ENCODE results near the gene EML6.

Gene EML6

DNA sequence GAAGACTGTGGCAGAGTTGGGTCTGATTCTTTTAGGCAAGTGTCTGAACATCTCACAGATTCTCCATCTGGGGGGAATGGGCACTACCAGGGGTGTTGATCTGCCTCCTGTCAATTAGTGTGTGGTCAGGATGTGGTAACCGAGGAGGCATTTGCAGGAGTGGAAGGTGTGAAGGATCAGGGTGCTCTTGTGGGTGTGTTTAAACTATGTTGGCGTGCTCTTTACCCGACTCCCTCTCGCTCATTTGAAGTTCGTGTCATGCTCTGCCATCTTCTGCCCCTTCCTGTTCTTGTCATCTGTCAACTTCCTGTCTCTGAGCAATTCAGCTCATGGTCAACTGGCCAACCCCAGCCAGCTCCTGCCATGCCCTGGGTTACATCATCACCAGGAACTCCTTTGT lies 218.9 kb downstream of the EML6 start:
- no peak for DNase-seq

DNA sequence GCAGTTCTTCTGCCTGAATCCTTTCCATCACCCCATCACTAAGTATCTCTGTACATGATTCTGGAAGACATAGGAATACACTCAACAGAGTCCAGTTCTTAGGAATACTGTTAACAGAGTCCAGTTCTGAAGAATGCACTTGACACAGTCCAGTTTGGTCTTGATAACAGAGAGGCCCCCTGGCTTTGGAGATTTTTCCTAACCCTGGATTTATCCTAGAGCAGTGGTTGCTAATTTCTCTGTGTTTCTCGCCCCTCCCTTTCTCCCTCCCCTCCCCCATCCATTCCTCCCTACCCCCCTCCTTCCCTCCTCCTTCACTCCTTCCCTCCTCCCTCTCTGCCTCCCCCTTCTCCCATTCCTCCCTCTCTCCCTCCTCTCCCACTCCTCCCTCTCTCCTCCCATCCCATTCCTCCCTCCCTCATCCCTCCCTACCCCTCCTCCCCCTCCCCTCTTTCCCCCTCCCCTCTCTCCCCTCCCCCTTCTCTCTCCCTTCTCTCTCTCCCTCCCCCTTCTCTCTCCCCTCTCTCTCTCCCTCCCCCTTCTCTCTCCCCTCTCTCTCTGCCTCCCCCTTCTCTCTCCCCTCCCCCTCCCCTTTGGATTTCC lies 221.4 kb downstream of the EML6 start:
- no peak for DNase-seq

DNA sequence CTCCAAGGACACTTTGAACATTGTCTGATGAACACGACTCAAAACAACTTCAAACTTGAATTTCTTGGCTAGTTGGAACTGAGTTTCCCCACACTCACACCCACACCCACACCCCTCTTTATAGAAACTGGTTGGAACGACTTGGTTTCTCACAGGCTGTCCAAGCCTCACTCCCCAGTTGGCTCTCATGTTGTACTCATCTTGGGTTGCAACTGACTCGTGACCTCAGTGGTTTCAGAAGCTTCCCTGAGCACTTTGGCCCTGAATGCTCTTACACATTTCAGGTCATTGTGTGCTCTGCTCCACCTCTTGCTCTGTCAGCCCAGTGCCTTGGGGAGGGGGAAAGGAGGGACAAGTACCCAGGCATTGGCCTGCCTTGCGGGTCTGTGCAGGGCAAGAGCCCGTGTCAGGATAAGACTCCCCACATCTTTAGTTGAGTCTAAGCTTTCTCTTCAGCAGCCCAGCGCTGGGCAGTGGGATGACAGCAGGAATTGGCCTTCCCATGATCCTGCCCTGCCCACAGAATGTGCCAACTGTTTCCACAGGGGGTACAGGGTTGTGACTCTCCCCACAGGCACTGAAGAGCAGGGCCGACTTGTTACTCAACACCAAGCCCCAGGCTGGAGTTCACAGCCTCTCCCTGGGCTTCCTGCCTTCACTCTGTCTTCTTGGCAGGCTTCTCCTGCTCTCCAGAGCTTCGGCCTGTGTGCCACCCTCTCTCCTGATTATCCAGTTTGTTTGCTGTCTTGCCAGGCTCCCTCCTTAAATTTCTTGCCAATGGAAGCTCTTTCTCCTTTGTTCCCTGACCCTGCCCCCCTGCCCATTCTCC lies 222.1 kb downstream of the EML6 start:
- peak in 44 of 56 donors; percentile 22 to 85 (median 57) for DNase-seq

DNA sequence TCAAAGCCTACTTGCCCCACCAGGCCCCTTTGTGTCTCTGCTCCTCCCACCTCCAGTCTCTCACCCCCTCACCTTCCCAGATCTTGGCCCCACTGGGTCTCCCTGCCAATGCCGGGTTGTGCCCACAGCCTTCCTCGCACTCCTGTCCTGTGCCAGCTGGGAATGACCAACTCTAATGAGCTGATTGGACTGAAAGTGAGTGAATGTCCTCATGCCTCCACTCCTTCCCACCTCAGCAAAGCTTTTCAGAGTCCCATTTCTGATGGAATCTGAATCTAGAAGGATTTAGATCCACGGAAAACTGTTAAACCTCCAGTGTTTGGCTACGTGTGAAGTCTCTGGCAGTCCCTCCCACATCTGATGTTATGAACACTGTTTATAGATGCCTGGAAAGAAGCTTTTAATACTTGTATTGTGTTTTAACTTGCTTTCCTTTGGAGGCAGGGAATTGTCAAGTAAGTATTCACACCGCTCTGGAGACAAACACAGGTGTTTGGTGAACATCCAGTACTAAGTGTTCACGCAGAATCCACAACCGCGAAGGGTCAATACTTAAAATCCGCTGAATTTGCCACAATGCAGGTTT lies 222.9 kb downstream of the EML6 start:
- DNase-seq, result peak in 16 of 56 donors; percentile 21 to 84 (median 64)

DNA sequence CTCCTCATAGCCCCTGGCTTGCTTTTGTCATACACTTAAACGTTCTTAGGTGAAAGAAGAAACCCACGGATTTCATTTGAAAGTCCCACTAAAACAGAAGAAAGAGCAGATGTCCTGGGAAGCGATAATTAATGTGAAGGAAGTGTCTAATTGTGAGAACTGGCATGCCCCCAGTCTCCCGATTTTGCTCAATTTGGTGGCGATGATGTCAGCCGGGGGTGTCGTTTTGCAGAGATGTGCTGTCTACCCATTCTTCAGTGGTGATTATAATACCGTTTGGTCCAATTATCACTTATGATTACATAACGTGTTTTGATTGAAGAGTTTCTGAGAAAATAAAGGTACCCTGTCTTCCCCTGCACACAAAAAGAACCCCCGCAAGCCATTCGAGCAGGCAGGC lies 223.7 kb downstream of the EML6 start:
- peak in 19 of 56 donors; percentile 14 to 69 (median 33) for DNase-seq

DNA sequence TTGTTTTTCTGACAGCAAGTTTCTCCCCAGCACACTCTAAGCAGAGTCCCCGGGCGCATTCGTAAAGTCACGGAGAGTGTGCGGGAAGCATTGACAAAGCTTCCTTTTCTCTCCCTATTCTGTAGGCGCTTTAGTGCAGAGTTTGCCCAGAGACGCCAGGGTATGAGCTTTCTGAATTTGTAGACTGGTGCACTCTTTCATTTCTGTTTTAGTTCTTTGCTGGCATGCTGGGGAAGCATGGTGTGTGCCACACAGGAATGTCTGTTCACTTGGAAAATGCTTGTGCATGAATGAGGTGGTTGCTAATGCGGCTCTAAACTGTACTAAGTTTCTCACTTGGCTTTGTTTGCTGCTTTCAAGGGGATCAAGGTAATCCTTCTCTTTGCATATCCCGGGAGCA lies 224.2 kb downstream of the EML6 start:
- DNase-seq, result peak in 13 of 56 donors; percentile 10 to 69 (median 34)

DNA sequence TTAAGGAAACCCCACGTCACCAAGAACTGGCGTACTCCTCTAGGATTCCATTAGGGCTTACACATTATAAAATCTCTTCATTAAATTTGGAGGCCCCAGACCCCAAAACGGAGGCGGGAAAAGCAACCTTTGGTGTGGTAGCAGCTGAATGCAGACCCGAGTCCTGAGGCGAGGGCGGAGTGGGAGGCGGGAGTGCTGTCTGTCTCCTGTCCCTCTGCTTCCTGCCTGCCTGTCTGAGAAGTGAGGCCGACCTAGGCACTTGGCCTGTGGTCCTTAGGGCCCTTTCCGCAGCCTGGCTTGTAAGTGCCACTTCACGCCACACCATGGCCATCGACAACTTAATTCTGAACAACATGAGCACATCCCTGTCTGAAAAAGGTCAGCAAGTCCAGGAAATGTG lies 224.7 kb downstream of the EML6 start:
- DNase-seq, result no peak

DNA sequence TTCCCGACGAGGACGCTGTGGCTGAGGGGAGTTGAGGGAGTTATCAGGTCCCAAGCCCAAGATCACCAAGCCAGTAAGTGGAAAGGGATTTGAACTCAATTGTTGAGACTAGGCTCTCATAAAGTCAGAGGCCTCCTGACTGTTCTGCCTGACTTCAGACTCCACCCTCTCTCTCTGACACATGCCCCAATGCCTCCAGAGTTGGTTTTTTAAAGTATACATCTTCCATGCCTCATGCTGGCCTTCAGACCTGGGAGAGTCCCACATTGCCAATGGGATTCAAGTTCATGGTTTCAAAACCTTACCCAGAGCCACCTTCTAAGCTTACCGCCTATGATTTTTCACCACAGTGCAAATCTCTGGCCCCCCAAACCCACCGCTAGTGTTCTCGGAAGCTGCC lies 226.0 kb downstream of the EML6 start:
- no peak for DNase-seq

DNA sequence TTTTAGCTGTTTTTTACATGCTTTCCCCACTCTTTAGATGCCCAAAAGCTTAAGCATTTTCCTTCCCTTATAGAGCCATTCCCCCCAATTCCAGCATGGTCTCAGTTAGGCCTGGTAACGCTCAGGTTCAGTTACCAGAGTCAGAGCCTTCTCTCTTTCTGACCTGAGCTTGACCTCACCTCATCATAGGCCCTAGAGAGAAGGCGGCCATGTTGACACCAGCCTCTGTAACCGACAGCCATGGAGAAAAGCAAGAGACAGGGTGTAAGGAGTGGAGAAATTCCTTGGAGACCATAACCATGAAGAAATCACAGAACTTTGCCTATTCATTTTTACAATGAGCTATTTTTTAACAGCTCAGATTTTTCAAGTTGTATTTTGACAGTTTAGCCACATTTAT lies 227.3 kb downstream of the EML6 start:
- no peak for DNase-seq

DNA sequence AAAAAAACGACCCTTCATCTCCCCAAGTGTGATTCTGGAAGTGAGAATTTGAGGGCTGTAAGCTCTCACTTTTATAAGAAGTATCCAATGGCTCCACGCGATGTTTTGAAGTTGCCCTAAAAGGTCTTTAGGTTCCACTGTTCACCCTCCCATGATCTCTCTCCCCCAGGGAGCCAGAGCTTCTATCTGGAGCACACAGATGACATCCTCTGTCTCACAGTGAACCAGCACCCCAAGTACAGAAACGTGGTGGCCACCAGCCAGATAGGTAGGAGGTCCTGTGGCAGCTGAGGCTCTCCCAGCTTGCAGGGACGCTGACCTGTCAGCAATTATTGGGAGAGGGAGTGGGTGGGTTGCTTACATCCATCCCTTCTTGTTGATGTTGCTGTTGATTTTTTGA lies 229.0 kb downstream of the EML6 start:
- no peak for DNase-seq

DNA sequence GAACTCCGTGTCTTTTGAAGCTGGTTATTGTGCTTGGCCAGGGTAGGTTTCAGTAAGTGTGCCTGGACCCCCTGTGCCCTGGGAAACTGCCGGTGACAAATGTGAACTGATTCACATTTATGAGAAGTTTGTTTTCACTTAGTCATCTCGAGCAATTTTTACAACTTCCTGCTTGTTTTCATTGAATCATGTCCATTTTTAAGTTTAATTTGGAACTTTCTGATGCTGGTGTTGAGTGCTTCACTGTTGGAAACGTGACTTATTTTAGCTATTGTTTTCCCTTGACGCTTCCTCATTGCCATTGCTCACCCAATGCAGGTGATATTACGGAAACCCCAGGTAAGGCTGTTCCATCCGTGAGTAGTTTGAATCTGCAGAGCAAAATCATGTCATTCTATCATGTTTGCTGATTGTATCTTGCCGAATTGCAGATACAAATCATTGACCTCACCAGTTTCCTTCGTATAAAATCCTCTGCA lies 229.6 kb downstream of the EML6 start:
- DNase-seq, result no peak

DNA sequence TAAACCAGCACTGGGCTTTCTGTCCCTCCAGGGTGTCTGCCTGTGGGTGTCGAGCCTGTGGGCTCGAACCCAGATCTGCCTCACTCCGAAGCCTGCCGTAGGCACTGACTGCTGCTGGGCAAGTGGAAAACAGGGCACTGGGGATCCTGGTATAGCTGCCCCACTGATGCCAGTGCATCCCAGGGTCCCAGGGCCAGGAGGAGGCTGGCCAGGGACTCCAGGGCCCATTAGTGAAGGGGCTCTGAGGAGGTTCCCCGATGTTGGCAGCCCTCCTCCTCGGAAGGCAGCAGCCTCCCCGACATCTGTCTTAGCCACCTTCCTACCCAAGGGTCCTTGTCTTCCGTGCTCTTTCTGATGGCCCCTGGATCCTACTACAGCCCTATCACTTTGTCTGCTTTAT lies 230.7 kb downstream of the EML6 start:
- no peak for DNase-seq

DNA sequence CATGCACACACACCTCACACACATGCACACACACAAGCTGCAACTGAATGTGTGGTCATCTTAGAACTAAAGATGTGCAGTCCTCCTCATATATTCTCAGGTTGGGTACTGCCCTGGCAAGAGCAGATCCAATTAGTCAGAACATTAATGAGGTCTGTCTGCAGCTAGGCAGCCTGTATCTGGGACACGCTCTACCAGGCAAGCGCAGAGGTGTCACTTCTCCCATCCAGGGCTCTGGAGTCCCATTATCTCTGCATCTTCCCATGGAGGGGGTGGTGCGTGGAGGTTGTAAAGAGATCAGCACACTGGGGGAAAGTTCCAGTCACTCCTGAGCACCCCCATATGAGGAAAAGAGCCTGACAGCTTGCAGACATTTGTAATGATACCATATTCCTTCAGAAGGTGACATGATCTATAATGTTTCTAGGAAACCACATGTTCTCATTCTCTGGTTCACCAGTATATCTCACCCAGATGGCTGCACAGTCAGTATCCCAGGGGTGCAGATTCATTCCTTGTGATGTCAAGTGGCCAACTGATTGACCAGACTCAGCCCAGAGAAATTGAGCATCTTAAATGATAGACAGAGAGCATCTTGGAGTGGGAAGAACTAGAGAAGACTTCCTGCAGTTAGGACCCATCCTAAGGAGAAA lies 231.4 kb downstream of the EML6 start:
- no peak for DNase-seq

DNA sequence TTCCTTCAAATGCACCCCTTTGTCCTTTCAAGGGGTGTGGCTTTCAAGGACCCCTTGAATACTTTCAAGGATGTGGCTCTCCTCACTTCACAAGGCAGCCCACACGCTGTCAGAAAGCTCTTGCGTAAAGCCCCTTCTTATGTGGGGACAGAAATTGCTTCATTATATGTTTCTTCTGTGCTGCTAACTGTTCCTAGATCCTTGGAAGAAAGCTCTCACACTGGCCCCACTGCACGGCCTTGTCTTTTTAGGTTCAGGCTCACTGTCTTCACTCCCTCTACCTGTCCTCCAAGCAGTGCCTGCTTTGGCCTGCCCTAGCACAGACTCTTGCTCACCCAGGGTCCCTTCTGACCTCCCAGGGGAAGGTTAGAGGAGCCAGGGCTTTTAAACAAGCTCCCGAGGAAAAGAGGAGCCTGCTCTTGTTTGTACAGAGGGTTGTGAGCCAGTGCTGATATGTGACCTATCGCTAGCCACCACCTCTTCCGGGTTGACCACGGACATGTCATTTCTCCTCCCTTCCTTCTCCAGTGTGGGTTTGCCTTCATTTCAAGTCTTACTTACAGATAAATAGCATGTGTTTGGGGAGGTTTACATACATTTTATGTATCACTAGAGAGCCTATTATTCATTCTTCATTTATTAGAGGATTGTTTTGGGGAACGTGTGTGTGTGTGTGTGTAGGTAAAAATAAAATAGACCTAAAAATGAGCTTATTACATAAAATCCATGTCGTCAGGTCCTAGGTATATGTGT lies 232.1 kb downstream of the EML6 start:
- no peak for DNase-seq

DNA sequence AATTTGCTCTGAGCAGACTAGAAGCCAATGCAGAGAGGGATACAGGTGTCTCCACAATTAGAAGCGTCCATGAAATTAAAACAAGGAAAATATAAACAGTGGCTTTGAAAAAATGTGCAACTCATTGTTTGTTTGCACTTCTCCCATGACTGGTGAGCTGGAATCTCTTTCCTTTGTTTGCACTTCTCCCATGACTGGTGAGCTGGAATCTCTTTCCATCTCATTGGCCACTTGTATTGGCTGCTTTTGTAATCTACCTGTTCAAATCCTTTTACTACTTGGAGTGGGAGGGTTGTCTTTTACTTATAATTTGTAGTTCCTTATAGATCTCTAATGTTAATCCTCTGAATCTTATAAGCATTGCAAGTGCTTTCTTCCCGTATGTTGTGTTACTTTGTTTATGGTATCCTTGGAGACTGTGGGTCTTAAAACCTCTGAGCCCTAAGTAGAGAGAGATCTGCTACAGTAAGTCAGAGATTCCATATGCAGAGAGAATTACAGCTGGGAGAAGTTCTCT lies 232.7 kb downstream of the EML6 start:
- no peak for DNase-seq

DNA sequence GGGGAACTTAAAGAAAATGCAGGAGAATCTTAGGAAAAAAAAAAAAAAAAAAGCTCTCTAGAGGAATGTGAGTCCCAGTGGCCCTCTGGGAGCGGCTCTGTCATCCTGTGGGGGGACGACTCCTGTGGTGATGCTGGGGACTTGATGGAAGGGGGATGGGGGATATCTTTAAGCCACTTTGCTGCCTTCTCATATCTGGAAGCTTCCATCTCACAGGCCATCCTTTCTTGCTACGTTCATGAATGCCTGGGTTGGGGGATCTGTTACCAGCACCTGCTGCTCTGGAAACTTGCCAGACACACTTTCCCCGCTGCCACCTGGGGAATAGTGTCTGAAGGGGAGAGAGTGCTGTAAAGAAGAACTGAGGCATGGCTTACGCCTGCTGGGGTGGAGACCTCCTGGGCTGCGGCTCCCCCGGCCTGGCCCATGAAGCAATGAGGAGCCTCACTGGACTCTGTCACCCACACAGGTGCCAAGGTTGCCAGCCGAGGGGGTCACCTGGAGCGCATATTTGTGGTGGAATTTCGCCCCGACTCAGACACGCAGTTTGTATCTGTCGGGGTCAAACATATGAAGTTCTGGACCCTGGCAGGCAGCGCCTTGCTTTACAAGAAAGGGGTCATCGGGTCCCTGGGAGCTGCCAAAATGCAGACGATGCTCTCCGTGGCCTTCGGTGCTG lies 234.0 kb downstream of the EML6 start:
- DNase-seq, result no peak

DNA sequence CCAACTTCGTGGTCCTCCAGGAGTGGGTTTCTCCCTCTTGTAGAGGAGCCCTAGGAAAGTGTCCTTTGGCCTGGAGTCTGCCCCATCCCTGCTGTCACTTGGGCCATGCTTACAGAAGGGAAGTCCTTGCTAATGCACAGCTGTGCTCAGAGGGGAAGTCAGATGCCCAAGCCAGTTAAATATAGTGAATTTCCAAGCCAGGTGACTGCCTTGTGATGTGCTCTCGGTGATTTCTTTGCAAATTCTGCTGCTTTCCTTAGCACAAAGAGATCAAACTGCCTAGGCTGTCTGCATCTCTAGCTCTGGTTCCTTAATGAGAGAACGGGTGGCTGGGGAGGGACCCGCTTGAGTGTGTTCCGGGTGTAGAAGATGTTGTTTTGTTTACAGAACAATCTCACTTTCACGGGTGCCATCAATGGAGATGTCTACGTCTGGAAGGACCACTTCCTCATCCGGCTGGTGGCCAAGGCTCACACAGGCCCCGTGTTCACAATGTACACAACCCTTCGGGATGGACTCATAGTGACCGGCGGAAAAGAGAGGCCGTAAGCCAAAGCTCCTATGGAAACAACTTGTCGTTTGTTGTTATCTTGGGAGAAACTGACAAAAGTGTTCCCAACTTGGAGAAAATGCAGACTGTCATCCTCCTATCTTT lies 235.4 kb downstream of the EML6 start:
- DNase-seq, result peak in 4 of 56 donors; percentile 14 to 42 (median 18)

DNA sequence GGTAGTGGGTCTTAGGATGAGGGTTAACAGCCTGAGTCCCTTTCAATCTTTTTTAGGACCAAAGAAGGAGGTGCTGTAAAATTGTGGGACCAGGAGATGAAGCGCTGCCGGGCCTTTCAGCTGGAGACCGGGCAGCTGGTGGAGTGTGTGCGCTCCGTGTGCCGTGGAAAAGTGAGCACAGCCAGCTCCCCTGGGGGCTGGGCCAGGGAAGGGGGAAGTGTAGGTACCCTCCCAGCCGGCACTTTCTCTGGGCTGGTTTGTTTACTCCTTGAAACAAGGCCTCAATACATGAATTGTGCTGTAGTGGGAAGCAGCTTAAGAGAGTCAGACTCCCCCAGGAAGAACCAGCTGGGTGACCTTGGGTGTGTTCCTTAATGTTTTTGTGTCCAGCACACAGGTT lies 236.7 kb downstream of the EML6 start:
- DNase-seq, result no peak

DNA sequence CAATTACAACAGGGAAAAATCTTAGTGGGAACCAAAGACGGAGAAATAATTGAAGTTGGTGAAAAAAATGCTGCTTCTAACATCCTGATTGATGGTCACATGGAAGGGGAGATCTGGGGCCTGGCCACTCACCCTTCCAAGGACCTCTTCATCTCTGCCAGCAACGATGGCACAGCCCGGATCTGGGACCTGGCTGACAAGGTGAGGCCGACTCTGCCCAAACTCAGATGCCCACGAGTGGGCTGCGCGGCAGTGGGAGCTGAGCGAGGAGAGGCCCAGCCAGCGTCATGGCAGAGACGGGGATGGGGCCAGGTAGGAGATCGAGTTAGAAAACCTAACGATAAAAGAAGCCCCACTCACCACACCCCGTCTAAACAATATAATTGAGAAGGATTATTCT lies 239.0 kb downstream of the EML6 start:
- no peak for DNase-seq

DNA sequence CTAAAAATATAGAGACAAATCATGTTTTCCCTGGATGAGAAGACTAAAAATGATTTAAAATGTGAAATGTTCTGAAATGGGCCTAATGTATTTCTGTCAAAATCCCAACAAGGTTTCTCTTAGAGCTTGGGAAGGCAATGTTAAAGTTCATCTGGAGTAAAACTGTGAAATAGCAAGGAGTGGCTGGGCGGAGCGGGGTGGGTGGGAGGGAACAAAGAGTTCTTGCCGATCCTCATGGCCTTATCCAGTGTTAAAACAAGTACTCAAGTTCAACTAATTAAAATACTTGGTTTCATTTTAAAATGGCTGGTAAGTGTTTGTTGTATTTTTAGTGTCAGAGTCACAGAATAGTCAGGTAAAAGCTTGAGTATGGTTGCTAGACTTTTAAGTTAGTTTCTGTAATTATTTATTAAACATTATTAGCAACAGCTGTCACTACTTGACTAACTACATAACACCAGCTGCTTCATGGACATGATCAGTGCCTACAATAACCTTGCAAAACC lies 239.5 kb downstream of the EML6 start:
- no peak for DNase-seq

All from amygdala (tissue), 56 donors.